Measurements from ENCODE around the gene TTLL9. TPM values are rescaled to one million over a fixed set of nuclear protein-coding genes. Genes with fewer than 3 reads are reported as not detected.
"Not testable (repeated sequence)": the region's sequence is repeated elsewhere in the genome, so short reads cannot be mapped to it uniquely, and the experiment has no call there.

Gene TTLL9
- total and polyA plus RNA-seq, 10 of the 15 experiments (the other 5 are each of a cell fraction or from before 2014, with no cell fraction given), result 0.03 to 0.77 (median 0.11) TPM; not detected in 2

DNA sequence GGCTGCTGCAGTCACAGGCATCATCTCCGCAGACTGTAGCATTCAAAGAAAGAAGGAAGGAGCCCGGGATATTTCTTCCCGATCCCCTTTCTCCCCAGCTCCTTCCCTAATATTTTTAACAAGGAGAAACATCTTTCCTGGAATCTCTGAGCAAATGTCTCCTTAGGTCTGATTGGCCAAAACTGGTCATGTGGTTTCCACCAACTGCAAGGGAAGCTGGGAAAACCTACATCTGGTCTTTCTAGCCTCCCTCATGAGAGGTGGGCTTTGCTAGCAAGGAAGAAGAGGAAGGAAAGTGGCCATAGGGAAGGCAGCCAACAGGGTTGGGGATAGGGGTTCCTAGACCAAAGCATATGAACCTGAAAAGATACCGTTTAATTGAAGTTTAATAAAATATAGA is 46.3 kb downstream of the TTLL9 start:
- Histone ChIP-seq H3K9ac (ENCODE audit: control insufficient read depth, insufficient read depth, low read length) (no peak overlapping the region), H4K20me1 (ENCODE audit: control insufficient read depth, insufficient read depth) (no peaks in the 10 kb centered on the region), H3K4me3 (no peak overlapping the region), H3K4me1 (ENCODE audit: control insufficient read depth, insufficient read depth, low read length) (no peaks in the 10 kb centered on the region), H3K27me3 (replicated peaks in 1 of 2; ENCODE audit: control insufficient read depth in 2 of 2, insufficient read depth in 2 of 2, low read length in 1 of 2) (no peaks in the 10 kb centered on the region), H3K79me2 (ENCODE audit: control insufficient read depth, insufficient read depth, low read length) (no peaks in the 10 kb centered on the region), H2AFZ (ENCODE audit: control insufficient read depth, low read depth, low read length) (no peak overlapping the region), H3K4me2 (ENCODE audit: control insufficient read depth, insufficient read depth) (no peak overlapping the region), H3K36me3 (ENCODE audit: control insufficient read depth in 2 of 2, insufficient read depth in 2 of 2, low read length in 1 of 2) (no peaks in the 10 kb centered on the region), H3K9me3 (replicated peaks; ENCODE audit: control insufficient read depth, insufficient read depth, low read length) (no peaks in the 10 kb centered on the region), H3K27ac (ENCODE audit: control insufficient read depth, insufficient read depth) (no peak overlapping the region)
- intact Hi-C loops (cut with micrococcal nuclease; ENCODE audit: unreplicated experiment), result no loop called here
- no TSS peak for BruUV-seq (replicated peaks)
- in situ Hi-C loops (cut with MboI), result no loop called here
- RAD21 ChIA-PET (ENCODE audit: unreplicated experiment), result interaction anchor here (3.5 kb wide), 1 partner anchor 21 kb away, joined by 17 read pairs; no protein-coding TSS in a partner anchor
- FAIRE-seq, result no peak
- CTCF ChIA-PET, result interaction anchor here (1.1 kb wide), 1 partner anchor 22 kb away, joined by 3 read pairs; no protein-coding TSS in a partner anchor
- 75% methylated on average over 4 of the region's 4 CpGs for WGBS (ENCODE audit: insufficient coverage, insufficient replicate concordance, low lambda C conversion rate, missing lambda C conversion rate)
- no peak for DNase-seq (ENCODE audit: low read depth, low spot score)
- POLR2A ChIA-PET, result interaction anchor here (1.2 to 1.6 kb wide), 2 partner anchors 34 to 48 kb away, joined by 3 to 9 read pairs; no protein-coding TSS in a partner anchor
- no peak for ATAC-seq
- SMC1A ChIA-PET (ENCODE audit: uncharacterized antibody, unreplicated experiment), result interaction anchor here (1.0 to 2.7 kb wide), 2 partner anchors 32 to 37 kb away, joined by 5 to 11 read pairs; no protein-coding TSS in a partner anchor
- TF ChIP-seq, protein P1, sequence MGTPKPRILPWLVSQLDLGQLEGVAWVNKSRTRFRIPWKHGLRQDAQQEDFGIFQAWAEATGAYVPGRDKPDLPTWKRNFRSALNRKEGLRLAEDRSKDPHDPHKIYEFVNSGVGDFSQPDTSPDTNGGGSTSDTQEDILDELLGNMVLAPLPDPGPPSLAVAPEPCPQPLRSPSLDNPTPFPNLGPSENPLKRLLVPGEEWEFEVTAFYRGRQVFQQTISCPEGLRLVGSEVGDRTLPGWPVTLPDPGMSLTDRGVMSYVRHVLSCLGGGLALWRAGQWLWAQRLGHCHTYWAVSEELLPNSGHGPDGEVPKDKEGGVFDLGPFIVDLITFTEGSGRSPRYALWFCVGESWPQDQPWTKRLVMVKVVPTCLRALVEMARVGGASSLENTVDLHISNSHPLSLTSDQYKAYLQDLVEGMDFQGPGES (IDR thresholded peaks at IDR 0.05), result no peak
- TF ChIP-seq NFYB (IDR thresholded peaks at IDR 0.05; ENCODE audit: insufficient read depth, low read depth, low read length), result peak; percentile 60; the same call in 1 of the 2 replicates

DNA sequence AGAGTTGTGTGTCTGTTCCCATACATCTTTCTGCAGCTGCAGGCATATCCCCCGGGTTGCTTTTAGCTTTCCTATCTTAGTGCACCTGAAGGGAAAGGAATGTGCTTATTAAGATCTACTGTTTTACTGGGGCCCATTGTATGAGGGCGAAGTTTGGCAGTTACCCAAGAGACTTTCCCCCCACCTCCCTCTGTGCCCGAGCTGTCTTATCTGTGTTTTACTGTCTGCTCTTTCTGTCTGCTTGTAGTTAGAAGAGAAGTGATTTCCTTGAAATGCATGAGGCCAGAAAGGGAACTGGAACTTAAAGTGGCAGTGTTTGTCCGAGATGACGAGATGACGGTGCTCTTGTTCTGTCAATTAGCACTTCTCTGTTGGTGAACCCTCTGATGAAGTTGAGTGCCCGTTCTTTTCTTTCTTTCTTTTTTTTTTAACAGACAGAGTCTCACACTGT is 47.6 kb downstream of the TTLL9 start:
- H3K4me2 ChIP-seq (ENCODE audit: control insufficient read depth, insufficient read depth), result 0 out of 2 replicates have a peak overlapping the region, but pooled peaks have one; percentile 5
- H3K9ac ChIP-seq (ENCODE audit: control insufficient read depth, insufficient read depth, low read length); H3K36me3 ChIP-seq (ENCODE audit: control insufficient read depth in 2 of 2, insufficient read depth in 2 of 2, low read length in 1 of 2); H3K4me3 ChIP-seq; BruUV-seq (replicated peaks); H2AFZ ChIP-seq (ENCODE audit: control insufficient read depth, low read depth, low read length); H3K27me3 ChIP-seq (replicated peaks in 1 of 2; ENCODE audit: control insufficient read depth in 2 of 2, insufficient read depth in 2 of 2, low read length in 1 of 2); H3K9me3 ChIP-seq (replicated peaks; ENCODE audit: control insufficient read depth, insufficient read depth, low read length); in situ Hi-C loops (cut with MboI); H3K79me2 ChIP-seq (ENCODE audit: control insufficient read depth, insufficient read depth, low read length); H4K20me1 ChIP-seq (ENCODE audit: control insufficient read depth, insufficient read depth); H3K4me1 ChIP-seq (ENCODE audit: control insufficient read depth, insufficient read depth, low read length); H3K27ac ChIP-seq (ENCODE audit: control insufficient read depth, insufficient read depth); intact Hi-C loops (cut with micrococcal nuclease; ENCODE audit: unreplicated experiment): not testable (repeated sequence)
- ChIA-PET SMC1A (ENCODE audit: uncharacterized antibody, unreplicated experiment) (interaction anchor here (0.9 to 3.7 kb wide), 8 partner anchors 10 to 64 kb away, joined by 3 to 19 read pairs (median 7); partner anchors contain the start of gene PDRG1), POLR2A (interaction anchor here (1.1 to 3.2 kb wide), 3 partner anchors 23 to 49 kb away, joined by 3 to 16 read pairs (median 3); no protein-coding TSS in a partner anchor), CTCF (interaction anchor here (1.0 to 3.8 kb wide), 4 partner anchors 14 to 47 kb away, joined by 3 to 23 read pairs (median 6); partner anchors contain the start of gene PDRG1), RAD21 (ENCODE audit: unreplicated experiment) (interaction anchor here (0.7 to 3.5 kb wide), 7 partner anchors 9 to 65 kb away, joined by 3 to 17 read pairs (median 4); no protein-coding TSS in a partner anchor)
- FAIRE-seq (peak; percentile 70), ATAC-seq (peak; percentile 73), DNase-seq (ENCODE audit: low read depth, low spot score) (peak; percentile 28)
- WGBS (ENCODE audit: insufficient coverage, insufficient replicate concordance, low lambda C conversion rate, missing lambda C conversion rate), result 0% methylated on average over 7 of the region's 7 CpGs
- 0 out of 2 replicates have a peak, but pooled peaks have one; percentile 16 for TF ChIP-seq ZNF24 (IDR thresholded peaks at IDR 0.05)
- TF ChIP-seq, protein P2, sequence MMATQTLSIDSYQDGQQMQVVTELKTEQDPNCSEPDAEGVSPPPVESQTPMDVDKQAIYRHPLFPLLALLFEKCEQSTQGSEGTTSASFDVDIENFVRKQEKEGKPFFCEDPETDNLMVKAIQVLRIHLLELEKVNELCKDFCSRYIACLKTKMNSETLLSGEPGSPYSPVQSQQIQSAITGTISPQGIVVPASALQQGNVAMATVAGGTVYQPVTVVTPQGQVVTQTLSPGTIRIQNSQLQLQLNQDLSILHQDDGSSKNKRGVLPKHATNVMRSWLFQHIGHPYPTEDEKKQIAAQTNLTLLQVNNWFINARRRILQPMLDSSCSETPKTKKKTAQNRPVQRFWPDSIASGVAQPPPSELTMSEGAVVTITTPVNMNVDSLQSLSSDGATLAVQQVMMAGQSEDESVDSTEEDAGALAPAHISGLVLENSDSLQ (IDR thresholded peaks at IDR 0.05), result peak; percentile 64; the same call in 1 of the 2 replicates
- TF ChIP-seq, protein P3, sequence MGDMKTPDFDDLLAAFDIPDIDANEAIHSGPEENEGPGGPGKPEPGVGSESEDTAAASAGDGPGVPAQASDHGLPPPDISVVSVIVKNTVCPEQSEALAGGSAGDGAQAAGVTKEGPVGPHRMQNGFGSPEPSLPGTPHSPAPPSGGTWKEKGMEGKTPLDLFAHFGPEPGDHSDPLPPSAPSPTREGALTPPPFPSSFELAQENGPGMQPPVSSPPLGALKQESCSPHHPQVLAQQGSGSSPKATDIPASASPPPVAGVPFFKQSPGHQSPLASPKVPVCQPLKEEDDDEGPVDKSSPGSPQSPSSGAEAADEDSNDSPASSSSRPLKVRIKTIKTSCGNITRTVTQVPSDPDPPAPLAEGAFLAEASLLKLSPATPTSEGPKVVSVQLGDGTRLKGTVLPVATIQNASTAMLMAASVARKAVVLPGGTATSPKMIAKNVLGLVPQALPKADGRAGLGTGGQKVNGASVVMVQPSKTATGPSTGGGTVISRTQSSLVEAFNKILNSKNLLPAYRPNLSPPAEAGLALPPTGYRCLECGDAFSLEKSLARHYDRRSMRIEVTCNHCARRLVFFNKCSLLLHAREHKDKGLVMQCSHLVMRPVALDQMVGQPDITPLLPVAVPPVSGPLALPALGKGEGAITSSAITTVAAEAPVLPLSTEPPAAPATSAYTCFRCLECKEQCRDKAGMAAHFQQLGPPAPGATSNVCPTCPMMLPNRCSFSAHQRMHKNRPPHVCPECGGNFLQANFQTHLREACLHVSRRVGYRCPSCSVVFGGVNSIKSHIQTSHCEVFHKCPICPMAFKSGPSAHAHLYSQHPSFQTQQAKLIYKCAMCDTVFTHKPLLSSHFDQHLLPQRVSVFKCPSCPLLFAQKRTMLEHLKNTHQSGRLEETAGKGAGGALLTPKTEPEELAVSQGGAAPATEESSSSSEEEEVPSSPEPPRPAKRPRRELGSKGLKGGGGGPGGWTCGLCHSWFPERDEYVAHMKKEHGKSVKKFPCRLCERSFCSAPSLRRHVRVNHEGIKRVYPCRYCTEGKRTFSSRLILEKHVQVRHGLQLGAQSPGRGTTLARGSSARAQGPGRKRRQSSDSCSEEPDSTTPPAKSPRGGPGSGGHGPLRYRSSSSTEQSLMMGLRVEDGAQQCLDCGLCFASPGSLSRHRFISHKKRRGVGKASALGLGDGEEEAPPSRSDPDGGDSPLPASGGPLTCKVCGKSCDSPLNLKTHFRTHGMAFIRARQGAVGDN (IDR thresholded peaks at IDR 0.05), result 0 out of 2 replicates have a peak, but pooled peaks have one; percentile 29
- peak; percentile 81; the same call in 1 of the 2 replicates for TF ChIP-seq SPI1 (IDR thresholded peaks at IDR 0.05; ENCODE audit: borderline replicate concordance, insufficient read depth, low read depth, low read length)
- TF ChIP-seq ZNF384 (IDR thresholded peaks at IDR 0.05; ENCODE audit: borderline replicate concordance, low read depth, low read length), result peak; percentile 57
- TF ChIP-seq MTA2 (IDR thresholded peaks at IDR 0.05; ENCODE audit: low read depth), result peak; percentile 76
- peak in 1 of 2 experiments; percentile 19; a peak in 2 of 4 replicates for TF ChIP-seq IKZF2 (IDR thresholded peaks at IDR 0.05)
